ENCODE results near the gene TBCK. TPM values are rescaled to one million over a fixed set of nuclear protein-coding genes. Genes with fewer than 3 reads are reported as not detected.

TBCK gene
- total and polyA plus RNA-seq, 2 experiments from 2014 or later: 13.9 to 28.9 TPM

GRCh38 chr4:106318511-106318910 is 2.5 kb upstream of the TBCK start:
- H3K79me2 ChIP-seq (replicated peaks; ENCODE audit: insufficient read depth): peaks cover 80% of the 10 kb centered on the region
- Mint-ChIP-seq H3K9me3 (peaks cover 17% of the 10 kb centered on the region), H3K27ac (no peak overlapping the region), H3K4me1 (peaks cover 4% of the 10 kb centered on the region), H3K36me3 (ENCODE audit: low read depth) (peaks cover 28% of the 10 kb centered on the region), H3K4me3 (no peak overlapping the region), H3K27me3 (ENCODE audit: insufficient read depth, low read depth, poor library complexity) (no peaks in the 10 kb centered on the region)
- peaks cover 7% of the 10 kb centered on the region; the same call in 1 of the 2 replicates for H3K36me3 ChIP-seq (ENCODE audit: insufficient read depth)
- no peak for ATAC-seq
- H3K27me3 ChIP-seq (ENCODE audit: insufficient read depth): no peaks in the 10 kb centered on the region
- no peak overlapping the region for H2AFZ ChIP-seq
- H4K20me1 ChIP-seq (replicated peaks; ENCODE audit: insufficient read depth): no peaks in the 10 kb centered on the region
- H3F3A ChIP-seq (replicated peaks; ENCODE audit: low read depth): no peaks in the 10 kb centered on the region
- DNase-seq (ENCODE audit: low spot score): no peak
- TF ChIP-seq CREB1 (CRISPR knock-in tag; IDR thresholded peaks at IDR 0.05; ENCODE audit: low read depth) (no peak), ZNF114 (CRISPR knock-in tag; IDR thresholded peaks at IDR 0.05) (no peak)
- no peak overlapping the region for H3K4me3 ChIP-seq
- H3K27ac ChIP-seq (ENCODE audit: low read depth): no peak overlapping the region
- no peak overlapping the region for H3K4me2 ChIP-seq
- no peaks in the 10 kb centered on the region for H3K9me2 ChIP-seq (ENCODE audit: insufficient read depth)
- H3K4me1 ChIP-seq (ENCODE audit: insufficient read depth): no peaks in the 10 kb centered on the region

GRCh38 chr4:106317815-106318214 is 1.8 kb upstream of the TBCK start:
- no peak overlapping the region for H2AFZ ChIP-seq
- Mint-ChIP-seq H3K9me3 (peaks cover 17% of the 10 kb centered on the region), H3K36me3 (ENCODE audit: low read depth) (peaks cover 28% of the 10 kb centered on the region), H3K27ac (no peak overlapping the region), H3K4me1 (peaks cover 4% of the 10 kb centered on the region), H3K4me3 (no peak overlapping the region), H3K27me3 (ENCODE audit: insufficient read depth, low read depth, poor library complexity) (no peaks in the 10 kb centered on the region)
- TF ChIP-seq, protein P1, sequence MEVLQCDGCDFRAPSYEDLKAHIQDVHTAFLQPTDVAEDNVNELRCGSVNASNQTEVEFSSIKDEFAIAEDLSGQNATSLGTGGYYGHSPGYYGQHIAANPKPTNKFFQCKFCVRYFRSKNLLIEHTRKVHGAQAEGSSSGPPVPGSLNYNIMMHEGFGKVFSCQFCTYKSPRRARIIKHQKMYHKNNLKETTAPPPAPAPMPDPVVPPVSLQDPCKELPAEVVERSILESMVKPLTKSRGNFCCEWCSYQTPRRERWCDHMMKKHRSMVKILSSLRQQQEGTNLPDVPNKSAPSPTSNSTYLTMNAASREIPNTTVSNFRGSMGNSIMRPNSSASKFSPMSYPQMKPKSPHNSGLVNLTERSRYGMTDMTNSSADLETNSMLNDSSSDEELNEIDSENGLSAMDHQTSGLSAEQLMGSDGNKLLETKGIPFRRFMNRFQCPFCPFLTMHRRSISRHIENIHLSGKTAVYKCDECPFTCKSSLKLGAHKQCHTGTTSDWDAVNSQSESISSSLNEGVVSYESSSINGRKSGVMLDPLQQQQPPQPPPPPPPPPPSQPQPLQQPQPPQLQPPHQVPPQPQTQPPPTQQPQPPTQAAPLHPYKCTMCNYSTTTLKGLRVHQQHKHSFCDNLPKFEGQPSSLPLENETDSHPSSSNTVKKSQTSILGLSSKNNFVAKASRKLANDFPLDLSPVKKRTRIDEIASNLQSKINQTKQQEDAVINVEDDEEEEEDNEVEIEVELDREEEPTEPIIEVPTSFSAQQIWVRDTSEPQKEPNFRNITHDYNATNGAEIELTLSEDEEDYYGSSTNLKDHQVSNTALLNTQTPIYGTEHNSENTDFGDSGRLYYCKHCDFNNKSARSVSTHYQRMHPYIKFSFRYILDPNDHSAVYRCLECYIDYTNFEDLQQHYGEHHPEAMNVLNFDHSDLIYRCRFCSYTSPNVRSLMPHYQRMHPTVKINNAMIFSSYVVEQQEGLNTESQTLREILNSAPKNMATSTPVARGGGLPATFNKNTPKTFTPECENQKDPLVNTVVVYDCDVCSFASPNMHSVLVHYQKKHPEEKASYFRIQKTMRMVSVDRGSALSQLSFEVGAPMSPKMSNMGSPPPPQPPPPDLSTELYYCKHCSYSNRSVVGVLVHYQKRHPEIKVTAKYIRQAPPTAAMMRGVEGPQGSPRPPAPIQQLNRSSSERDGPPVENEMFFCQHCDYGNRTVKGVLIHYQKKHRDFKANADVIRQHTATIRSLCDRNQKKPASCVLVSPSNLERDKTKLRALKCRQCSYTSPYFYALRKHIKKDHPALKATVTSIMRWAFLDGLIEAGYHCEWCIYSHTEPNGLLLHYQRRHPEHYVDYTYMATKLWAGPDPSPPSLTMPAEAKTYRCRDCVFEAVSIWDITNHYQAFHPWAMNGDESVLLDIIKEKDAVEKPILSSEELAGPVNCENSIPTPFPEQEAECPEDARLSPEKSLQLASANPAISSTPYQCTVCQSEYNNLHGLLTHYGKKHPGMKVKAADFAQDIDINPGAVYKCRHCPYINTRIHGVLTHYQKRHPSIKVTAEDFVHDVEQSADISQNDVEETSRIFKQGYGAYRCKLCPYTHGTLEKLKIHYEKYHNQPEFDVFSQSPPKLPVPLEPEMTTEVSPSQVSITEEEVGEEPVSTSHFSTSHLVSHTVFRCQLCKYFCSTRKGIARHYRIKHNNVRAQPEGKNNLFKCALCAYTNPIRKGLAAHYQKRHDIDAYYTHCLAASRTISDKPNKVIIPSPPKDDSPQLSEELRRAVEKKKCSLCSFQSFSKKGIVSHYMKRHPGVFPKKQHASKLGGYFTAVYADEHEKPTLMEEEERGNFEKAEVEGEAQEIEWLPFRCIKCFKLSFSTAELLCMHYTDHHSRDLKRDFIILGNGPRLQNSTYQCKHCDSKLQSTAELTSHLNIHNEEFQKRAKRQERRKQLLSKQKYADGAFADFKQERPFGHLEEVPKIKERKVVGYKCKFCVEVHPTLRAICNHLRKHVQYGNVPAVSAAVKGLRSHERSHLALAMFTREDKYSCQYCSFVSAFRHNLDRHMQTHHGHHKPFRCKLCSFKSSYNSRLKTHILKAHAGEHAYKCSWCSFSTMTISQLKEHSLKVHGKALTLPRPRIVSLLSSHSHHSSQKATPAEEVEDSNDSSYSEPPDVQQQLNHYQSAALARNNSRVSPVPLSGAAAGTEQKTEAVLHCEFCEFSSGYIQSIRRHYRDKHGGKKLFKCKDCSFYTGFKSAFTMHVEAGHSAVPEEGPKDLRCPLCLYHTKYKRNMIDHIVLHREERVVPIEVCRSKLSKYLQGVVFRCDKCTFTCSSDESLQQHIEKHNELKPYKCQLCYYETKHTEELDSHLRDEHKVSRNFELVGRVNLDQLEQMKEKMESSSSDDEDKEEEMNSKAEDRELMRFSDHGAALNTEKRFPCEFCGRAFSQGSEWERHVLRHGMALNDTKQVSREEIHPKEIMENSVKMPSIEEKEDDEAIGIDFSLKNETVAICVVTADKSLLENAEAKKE (CRISPR knock-in tag; IDR thresholded peaks at IDR 0.05): no peak
- H3K4me1 ChIP-seq (ENCODE audit: insufficient read depth): no peaks in the 10 kb centered on the region
- no peaks in the 10 kb centered on the region for H3K9me2 ChIP-seq (ENCODE audit: insufficient read depth)
- no peaks in the 10 kb centered on the region for H3F3A ChIP-seq (replicated peaks; ENCODE audit: low read depth)
- H4K20me1 ChIP-seq (replicated peaks; ENCODE audit: insufficient read depth): no peaks in the 10 kb centered on the region
- peak overlapping the region; percentile 80; the same call in 1 of the 2 replicates for H3K4me3 ChIP-seq
- peak overlapping the region; percentile 97 for H3K4me2 ChIP-seq
- no peak overlapping the region for H3K27ac ChIP-seq (ENCODE audit: low read depth)
- DNase-seq (ENCODE audit: low spot score) (no peak), ATAC-seq (no peak)
- H3K79me2 ChIP-seq (replicated peaks; ENCODE audit: insufficient read depth): peaks cover 78% of the 10 kb centered on the region
- H3K36me3 ChIP-seq (ENCODE audit: insufficient read depth): peaks cover 7% of the 10 kb centered on the region; the same call in 1 of the 2 replicates
- no peaks in the 10 kb centered on the region for H3K27me3 ChIP-seq (ENCODE audit: insufficient read depth)

All from GM23338 (cell line).